Left lung (tissue), 10 donors: ENCODE results near the gene SMARCD2. TPM values are rescaled to one million over a fixed set of nuclear protein-coding genes. Genes with fewer than 3 reads are reported as not detected.
"Not testable (repeated sequence)": the region's sequence is repeated elsewhere in the genome, so short reads cannot be mapped to it uniquely, and the experiment has no call there.

ENCODE experiments used
- ATAC-seq: fragments of 200-7000 bp; cut with Tn5 transposase; one replicate; pipeline ENCODE4 v1.9.1; 2020; ENCODE audit warnings: moderate library complexity
- DNase-seq, 4 donors: peaks; one replicate each; pipeline ENCODE4 v3.0.0-alpha.2; 2013 to 2020
- H3K27ac ChIP-seq, 2 donors: fragments of 200-600 bp; sonication (generic) in 1 of 2; one replicate each; pipeline versions ENCODE4 v1.5.0 to v1.8.0; 2020 to 2021
- H3K27me3 ChIP-seq, 2 donors: fragments of 200-600 bp; sonication (generic) in 1 of 2; one replicate each; pipeline versions ENCODE4 v1.5.0 to v1.8.0; 2020 to 2021
- H3K36me3 ChIP-seq, 2 donors: fragments of 200-600 bp; sonication (generic) in 1 of 2; one replicate each; pipeline versions ENCODE4 v1.5.0 to v1.8.0; 2020 to 2021
- H3K4me1 ChIP-seq, 2 donors: fragments of 200-600 bp; one replicate each; pipeline ENCODE4 v1.8.0; 2021
- H3K4me3 ChIP-seq, 2 donors: fragments of 200-600 bp; sonication (generic) in 1 of 2; one replicate each; pipeline versions ENCODE4 v1.5.0 to v1.8.0; 2020 to 2021; ENCODE audit warnings: mild to moderate bottlenecking in 1 of 2
- H3K9me3 ChIP-seq, 2 donors: fragments of 200-600 bp; sonication (generic) in 1 of 2; one replicate each; pipeline versions ENCODE4 v1.5.0 to v1.8.0; 2020 to 2021
- intact Hi-C, 2 donors: fragments of 100-400 bp; cut with DNase I; formaldehyde crosslinking; loops; one replicate each; pipeline versions ENCODE4 v1.11.2 to v1.14.2; 2022
- polyA plus RNA-seq, 6 donors: library from polyadenylated mRNA; unstranded; fragments of 120-200 nt; gene quantifications; one replicate each; pipeline ENCODE4 v1.2.1, GENCODE V29; 2013; ENCODE audit not compliant: insufficient read length in 6 of 6
- total RNA-seq, 2 donors: library from RNA; stranded (reverse); fragmentation: NEBNext Ultra II Directional; extraction: Animal tissue kit (Norgen Biotek cat#: 25700); gene quantifications; one replicate each; pipeline ENCODE4 v1.2.1, GENCODE V29; 2021
- TF ChIP-seq, protein P1 (sequence below), 2 donors: fragments of 200-600 bp; sonication (generic) in 1 of 2; IDR thresholded peaks; one replicate each; pipeline versions ENCODE4 v1.5.0 to v1.8.0; 2021; ENCODE audit warnings: antibody characterized with exemption in 2 of 2
- donor health status: DM: no; HTN: yes; CAD: no.
- donor health status: DM: no; HTN: no; CAD: no.

The SMARCD2 gene
- total and polyA plus RNA-seq, 8 donors: 59.2 to 147 (median 125) TPM

DNA sequence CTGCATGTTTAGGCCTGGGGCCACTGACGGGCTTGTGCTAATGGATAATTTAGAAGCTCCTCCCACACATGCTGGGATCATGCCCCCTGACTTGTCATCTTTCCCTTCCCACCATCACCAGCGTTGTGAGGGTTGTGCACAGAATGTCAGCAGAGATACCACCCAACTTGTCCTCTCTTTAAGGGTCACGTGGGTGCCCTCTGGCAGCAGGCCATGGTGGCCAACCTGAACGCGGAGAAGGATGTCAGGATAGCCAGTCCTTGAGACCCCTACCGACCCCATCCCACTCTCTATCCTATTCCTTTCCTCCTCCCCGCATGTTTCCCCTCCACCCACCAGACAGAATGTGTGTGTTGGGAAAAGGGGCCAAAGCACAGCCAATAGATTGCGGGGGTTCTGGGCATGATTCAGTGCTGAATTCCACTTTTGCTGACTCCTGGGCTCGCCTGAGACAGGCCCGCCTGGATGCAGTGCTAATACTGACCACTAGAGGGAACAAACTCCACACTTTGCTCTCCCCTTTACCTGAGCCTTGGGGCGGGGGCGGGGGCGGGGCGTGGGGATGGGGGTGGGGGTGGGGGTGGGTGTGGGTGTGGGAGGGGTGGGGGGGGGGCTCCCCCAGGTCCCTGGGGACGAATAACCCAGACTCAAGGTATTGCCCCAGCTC is 39.6 kb upstream of the SMARCD2 start, which contains the start of gene GH2:
Gene GH2, minus strand, starts transcription at position 10 of the 667 bp plus-strand sequence. CDS start 143 bp downstream, outside the sequence.
- Histone ChIP-seq H3K4me1 (no peaks in the 10 kb centered on the region), H3K27me3 (no peaks in the 10 kb centered on the region), H3K27ac (no peak within 1 kb of the TSS), H3K4me3 (no peak within 1 kb of the TSS), H3K9me3 (no peaks in the 10 kb centered on the region), H3K36me3 (no peaks in the 10 kb centered on the region)
- intact Hi-C loops: no loop called here
- ATAC-seq (peak; percentile 89), DNase-seq (peak in 1 of 4 donors; percentile 44)
- TF ChIP-seq, protein P1, sequence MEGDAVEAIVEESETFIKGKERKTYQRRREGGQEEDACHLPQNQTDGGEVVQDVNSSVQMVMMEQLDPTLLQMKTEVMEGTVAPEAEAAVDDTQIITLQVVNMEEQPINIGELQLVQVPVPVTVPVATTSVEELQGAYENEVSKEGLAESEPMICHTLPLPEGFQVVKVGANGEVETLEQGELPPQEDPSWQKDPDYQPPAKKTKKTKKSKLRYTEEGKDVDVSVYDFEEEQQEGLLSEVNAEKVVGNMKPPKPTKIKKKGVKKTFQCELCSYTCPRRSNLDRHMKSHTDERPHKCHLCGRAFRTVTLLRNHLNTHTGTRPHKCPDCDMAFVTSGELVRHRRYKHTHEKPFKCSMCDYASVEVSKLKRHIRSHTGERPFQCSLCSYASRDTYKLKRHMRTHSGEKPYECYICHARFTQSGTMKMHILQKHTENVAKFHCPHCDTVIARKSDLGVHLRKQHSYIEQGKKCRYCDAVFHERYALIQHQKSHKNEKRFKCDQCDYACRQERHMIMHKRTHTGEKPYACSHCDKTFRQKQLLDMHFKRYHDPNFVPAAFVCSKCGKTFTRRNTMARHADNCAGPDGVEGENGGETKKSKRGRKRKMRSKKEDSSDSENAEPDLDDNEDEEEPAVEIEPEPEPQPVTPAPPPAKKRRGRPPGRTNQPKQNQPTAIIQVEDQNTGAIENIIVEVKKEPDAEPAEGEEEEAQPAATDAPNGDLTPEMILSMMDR (IDR thresholded peaks at IDR 0.05): peak; percentile 21 to 65

DNA sequence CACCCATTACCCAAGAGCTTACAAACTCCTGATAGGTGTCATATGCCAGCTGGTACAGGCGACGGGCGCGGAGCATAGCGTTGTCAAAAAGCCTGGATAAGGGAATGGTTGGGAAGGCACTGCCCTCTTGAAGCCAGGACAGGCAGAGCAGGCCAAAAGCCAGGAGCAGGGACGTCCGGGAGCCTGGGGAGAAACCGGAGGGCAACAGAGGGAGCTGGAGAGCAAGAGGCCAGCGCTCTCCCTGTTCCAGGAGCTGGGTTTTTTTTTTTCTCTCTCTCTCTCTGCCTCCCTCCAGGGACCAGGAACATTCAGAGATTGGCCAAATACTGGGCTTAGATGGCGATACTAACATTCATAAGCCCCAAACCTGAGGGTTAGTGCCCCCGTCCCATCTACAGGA is 38.9 kb upstream of the SMARCD2 start:
- H3K4me1 ChIP-seq, H3K27ac ChIP-seq, ATAC-seq, H3K4me3 ChIP-seq, DNase-seq, H3K27me3 ChIP-seq, H3K9me3 ChIP-seq, H3K36me3 ChIP-seq, intact Hi-C loops: not testable (repeated sequence)

DNA sequence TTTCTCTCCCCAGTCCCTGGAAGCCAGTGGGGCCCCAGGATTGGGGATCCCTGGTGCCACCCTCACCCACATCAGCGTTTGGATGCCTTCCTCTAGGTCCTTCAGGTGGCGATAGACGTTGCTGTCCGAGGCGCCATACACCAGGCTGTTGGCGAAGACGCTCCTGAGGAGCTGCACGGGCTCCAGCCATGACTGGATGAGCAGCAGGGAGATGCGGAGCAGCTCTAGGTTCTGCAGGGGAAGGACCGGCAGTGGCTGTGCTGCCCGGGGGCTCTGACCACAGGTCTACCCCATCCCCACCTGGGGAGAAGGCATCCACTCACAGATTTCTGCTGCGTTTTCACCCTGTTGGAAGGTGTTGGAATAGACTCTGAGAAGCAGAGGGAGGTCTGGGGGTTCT is 38.2 kb upstream of the SMARCD2 start:
- TF ChIP-seq, protein P1 (IDR thresholded peaks at IDR 0.05): no peak
- Histone ChIP-seq H3K4me3 (no peak overlapping the region), H3K27ac (no peak overlapping the region), H3K36me3 (no peaks in the 10 kb centered on the region), H3K9me3 (no peaks in the 10 kb centered on the region), H3K27me3 (no peaks in the 10 kb centered on the region), H3K4me1 (no peaks in the 10 kb centered on the region)
- intact Hi-C loops: no loop called here
- no peak for ATAC-seq
- DNase-seq: no peak

DNA sequence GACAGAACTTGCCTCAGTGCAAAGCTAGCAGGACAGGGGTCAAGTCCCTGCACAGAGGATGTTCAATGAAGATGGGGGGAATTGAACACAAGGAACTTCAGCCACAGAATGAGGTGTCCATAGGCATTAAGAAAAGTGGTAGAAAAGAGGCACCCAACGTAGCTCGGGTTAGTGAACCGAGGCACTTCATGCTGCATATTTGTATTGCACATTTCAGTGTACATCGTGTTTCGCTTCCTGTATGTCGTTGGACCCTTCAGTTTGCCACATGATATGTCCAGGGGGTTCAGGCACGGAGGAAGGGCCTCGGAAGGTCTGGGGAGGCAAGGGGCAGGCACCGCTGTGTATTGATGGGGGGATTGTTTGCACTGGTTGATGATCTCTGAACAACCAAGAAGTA is 35.9 kb upstream of the SMARCD2 start:
- H3K4me1 ChIP-seq, DNase-seq, H3K27ac ChIP-seq, H3K9me3 ChIP-seq, H3K36me3 ChIP-seq, H3K27me3 ChIP-seq, intact Hi-C loops, ATAC-seq, H3K4me3 ChIP-seq: not testable (repeated sequence)

DNA sequence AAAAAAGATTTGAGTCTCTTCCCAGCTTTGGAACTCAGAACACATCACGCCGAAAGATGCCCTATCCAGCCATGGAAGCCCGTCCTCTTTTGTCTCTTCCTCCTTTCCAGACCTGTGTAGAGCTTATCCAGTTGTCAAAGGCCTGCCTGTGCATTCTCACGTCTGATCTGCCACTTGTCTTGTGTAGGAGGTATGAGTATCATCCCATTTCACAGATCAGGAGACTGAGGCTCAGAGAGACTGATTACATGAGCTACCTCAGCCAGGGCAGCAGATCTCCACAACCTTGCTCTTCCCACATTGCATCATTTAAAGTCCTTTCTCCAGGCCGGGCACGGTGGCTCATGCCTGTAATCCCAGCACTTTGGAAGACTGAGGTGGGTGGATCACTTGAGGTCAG is 32.2 kb upstream of the SMARCD2 start:
- H3K36me3 ChIP-seq, H3K27me3 ChIP-seq, H3K4me1 ChIP-seq, H3K9me3 ChIP-seq, ATAC-seq, intact Hi-C loops, H3K4me3 ChIP-seq, H3K27ac ChIP-seq, DNase-seq: not testable (repeated sequence)

DNA sequence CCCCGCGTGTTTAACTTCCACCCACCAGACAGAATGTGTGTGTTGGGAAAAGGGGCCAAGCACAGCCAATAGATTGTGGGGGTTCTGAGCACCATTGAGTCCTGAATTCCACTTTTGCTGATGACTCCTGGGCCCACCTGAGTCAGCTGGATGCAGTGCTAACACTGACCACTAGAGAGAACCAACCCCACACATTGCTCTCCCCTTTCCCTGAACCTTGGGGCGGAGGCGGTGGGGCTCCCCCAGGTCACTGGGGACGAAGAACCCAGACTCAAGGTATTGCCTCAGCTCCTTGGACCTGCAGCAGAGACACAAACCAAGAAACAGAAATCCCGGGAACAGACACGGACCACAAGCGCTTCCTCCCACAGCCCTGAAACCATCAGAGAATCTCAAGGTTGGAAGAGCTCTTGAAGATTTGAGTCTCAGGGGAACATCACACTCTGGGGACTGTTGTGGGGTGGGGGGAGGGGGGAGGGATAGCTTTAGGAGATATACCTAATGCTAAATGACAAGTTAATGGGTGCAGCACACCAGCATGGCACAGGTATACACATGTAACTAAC is 31.7 kb upstream of the SMARCD2 start:
- DNase-seq, H3K4me3 ChIP-seq: not testable (repeated sequence)

DNA sequence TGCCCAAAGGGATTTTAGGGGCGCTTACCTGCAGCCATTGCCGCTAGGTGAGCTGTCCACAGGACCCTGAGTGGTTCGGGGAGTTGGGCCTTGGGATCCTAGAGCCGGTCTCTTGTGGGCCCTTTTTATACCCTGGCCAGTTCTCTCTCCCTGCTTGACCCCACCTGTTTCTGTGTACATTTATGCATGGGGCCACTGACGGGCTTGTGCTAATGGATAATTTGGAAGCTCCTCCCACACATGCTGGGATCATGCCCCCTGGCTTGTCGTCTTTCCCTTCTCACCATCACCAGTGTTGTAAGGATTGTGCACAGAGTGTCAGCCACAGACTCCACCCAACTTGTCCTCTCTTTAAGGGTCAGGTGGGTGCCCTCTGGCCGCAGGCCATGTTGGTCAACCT is 31.1 kb upstream of the SMARCD2 start, which contains the start of gene CSH2:
Gene CSH2, minus strand, starts transcription at position 101 of the 400 bp plus-strand sequence. Its CDS starts 63 bp downstream, at position 38.
- H3K4me3 ChIP-seq, H3K9me3 ChIP-seq, H3K27me3 ChIP-seq, H3K27ac ChIP-seq, DNase-seq, H3K4me1 ChIP-seq, H3K36me3 ChIP-seq, intact Hi-C loops, ATAC-seq: not testable (repeated sequence)

More for the DNA sequence above, 31.7 kb upstream of the SMARCD2 start:
- H3K9me3 ChIP-seq, H3K4me1 ChIP-seq, intact Hi-C loops, H3K27ac ChIP-seq, H3K36me3 ChIP-seq, H3K27me3 ChIP-seq, ATAC-seq: not testable (repeated sequence)

DNA sequence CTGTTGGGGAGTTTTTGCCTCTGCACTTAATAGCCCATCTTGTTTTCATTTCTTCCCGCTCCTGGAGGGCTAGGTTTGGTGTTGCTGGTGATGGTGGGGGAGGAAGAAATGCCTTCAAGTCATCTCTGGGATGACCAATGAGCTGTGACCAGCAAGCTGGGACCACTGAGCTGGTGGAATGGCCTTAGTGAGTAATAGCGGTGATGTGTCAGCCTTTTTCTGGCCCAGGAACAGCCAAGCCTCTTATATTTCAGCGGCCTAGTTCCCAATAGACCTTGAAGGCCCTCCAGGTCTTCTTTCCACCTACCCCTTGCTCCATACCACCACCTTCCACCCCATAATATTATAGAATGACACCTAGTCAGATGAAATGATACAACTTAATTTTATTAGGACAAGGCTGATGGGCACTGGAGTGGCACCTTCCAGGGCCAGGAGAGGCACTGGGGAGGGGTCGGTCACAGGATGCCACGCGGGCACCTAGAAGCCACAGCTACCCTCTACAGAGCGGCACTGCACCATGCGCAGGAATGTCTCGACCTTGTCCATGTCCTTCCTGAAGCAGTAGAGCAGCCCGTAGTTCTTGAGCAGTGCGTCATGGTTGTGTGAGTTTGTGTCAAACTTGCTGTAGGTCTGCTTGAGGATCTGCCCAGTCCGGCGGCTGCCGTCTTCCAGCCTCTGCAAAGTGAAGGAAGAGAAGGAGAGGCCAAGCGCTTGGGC is 29.3 kb upstream of the SMARCD2 start:
- intact Hi-C loops, DNase-seq, H3K9me3 ChIP-seq, H3K27ac ChIP-seq, H3K27me3 ChIP-seq, H3K4me3 ChIP-seq, H3K36me3 ChIP-seq, ATAC-seq, H3K4me1 ChIP-seq: not testable (repeated sequence)

DNA sequence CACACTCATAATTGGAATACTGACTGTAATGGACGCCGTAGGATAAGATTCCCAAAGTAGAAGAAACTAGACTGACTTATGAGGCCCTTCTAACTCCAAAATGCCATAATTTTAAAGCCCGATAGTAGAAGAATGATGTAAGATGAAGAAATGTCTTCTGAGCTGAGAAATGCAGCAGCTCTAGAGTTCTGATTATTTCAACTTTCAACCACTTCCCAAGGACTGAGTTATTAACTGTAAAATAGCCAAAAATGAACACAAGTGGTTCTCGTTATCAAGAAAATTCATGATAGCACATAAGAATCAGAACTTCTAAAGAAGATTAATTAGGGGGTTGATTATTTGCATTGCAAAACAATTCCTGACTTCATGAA is 27.8 kb upstream of the SMARCD2 start:
- DNase-seq, H3K4me3 ChIP-seq, H3K27me3 ChIP-seq, intact Hi-C loops, H3K27ac ChIP-seq, H3K9me3 ChIP-seq, H3K36me3 ChIP-seq, H3K4me1 ChIP-seq, ATAC-seq: not testable (repeated sequence)

DNA sequence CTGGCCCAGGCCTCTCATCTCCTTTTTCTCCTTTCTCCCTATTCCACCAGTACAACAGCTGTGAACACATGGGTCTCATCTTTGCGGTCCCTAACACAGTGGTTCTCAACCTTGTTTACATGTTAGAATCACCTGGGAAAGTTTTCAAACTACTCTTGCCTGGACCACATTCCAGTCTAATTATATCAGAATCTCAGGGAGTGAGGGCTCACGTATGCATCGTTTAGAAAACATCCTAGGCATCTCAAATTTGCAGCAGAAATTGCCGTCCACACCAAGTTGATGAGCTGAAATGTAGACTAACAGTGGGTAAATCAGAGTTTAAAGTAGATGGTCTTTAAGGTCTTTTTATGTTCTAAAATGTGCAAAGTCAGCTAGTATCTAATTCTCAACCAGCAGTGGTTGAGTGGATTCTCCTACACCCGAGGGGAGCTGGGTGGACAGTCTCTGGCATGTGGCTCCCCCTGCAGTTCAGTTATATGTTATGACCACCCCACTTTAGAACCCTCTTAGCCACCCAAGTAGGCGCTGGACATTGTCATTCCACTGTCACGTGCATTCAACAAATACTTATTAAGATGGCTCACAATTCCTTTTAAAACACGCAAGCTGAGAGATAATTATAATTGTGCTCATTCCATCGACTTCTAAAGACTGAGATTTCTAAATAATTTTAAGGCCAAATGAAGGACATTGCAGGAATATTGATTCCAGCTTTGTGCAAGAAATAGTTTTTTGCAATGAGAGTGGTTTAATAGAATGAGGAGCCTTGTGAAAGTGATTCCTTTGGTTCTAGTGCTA is 27.2 kb upstream of the SMARCD2 start:
- H3K36me3 ChIP-seq, H3K4me3 ChIP-seq, intact Hi-C loops, H3K9me3 ChIP-seq, H3K4me1 ChIP-seq, H3K27ac ChIP-seq, DNase-seq, H3K27me3 ChIP-seq: not testable (repeated sequence)
- ATAC-seq: peak; percentile 57
